ENCODE results near the gene FADS3. TPM values are rescaled to one million over a fixed set of nuclear protein-coding genes. Genes with fewer than 3 reads are reported as not detected.

The FADS3 gene
- total RNA-seq, 2 experiments from 2014 or later: 6.9 TPM

DNA sequence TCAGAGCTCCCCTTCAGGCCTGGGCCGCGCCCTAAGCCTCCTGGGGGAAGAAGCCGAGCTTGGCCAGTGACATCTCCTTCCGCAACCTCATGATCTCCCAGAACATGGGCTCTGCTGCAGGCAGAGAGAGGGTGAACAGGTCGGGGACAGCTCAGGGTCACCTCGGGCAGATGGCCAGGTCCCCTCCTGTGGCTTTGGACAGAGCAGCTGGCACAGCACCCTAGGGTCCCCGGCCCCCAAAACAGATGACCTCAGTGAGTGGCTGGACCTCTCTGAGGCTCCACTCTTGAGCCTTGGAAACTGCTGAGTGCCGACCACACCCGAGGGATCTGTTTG, 6.9 kb upstream of the FADS3 start:
- no peak overlapping the region for H3K4me3 Mint-ChIP-seq
- H3K4me3 ChIP-seq (ENCODE audit: low read length): no peak overlapping the region
- H3K27me3 Mint-ChIP-seq: no peaks in the 10 kb centered on the region
- H3K4me1 Mint-ChIP-seq (ENCODE audit: low read depth): peaks cover 6% of the 10 kb centered on the region
- H3K36me3 Mint-ChIP-seq (ENCODE audit: low read depth): no peaks in the 10 kb centered on the region
- TF ChIP-seq, protein P1, sequence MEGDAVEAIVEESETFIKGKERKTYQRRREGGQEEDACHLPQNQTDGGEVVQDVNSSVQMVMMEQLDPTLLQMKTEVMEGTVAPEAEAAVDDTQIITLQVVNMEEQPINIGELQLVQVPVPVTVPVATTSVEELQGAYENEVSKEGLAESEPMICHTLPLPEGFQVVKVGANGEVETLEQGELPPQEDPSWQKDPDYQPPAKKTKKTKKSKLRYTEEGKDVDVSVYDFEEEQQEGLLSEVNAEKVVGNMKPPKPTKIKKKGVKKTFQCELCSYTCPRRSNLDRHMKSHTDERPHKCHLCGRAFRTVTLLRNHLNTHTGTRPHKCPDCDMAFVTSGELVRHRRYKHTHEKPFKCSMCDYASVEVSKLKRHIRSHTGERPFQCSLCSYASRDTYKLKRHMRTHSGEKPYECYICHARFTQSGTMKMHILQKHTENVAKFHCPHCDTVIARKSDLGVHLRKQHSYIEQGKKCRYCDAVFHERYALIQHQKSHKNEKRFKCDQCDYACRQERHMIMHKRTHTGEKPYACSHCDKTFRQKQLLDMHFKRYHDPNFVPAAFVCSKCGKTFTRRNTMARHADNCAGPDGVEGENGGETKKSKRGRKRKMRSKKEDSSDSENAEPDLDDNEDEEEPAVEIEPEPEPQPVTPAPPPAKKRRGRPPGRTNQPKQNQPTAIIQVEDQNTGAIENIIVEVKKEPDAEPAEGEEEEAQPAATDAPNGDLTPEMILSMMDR (IDR thresholded peaks at IDR 0.05): no peak
- H3K4me1 ChIP-seq (ENCODE audit: insufficient read depth, low read length): peaks cover 9% of the 10 kb centered on the region
- no peaks in the 10 kb centered on the region for H3K27me3 ChIP-seq (ENCODE audit: control insufficient read depth in 1 of 2, insufficient read depth in 2 of 2, low read length in 2 of 2)
- POLR2A ChIA-PET: interaction anchor here (1.4 to 2.0 kb wide), 3 partner anchors 70 to 184 kb away, joined by 3 to 10 read pairs (median 5); partner anchors contain the start of gene FTH1
- intact Hi-C loops (cut with DNase I, micrococcal nuclease): loop anchor here (1.0 to 5.0 kb wide), 5 partner anchors 49 to 210 kb away; partner anchors contain the start of gene FTH1 (in 2 of the 2)
- DNase-seq (peak in 1 of 14 experiments; percentile 36), ATAC-seq (ENCODE audit: poor library complexity) (no peak)
- H3K9me3 Mint-ChIP-seq: no peaks in the 10 kb centered on the region
- H3K27ac ChIP-seq (ENCODE audit: low read depth in 1 of 2, low read length in 2 of 2): no peak overlapping the region
- no peak overlapping the region for H3K27ac Mint-ChIP-seq
- no peaks in the 10 kb centered on the region for H3K36me3 ChIP-seq (ENCODE audit: insufficient read depth, low read length)
- no peaks in the 10 kb centered on the region for H3K9me3 ChIP-seq (ENCODE audit: control insufficient read depth in 1 of 2, insufficient read depth in 1 of 2, low read length in 2 of 2)
- CTCF ChIA-PET: interaction anchor here (0.6 to 8.1 kb wide), 25 partner anchors 17 to 226 kb away, joined by 3 to 207 read pairs (median 5); partner anchors contain the start of genes FTH1 and INCENP

DNA sequence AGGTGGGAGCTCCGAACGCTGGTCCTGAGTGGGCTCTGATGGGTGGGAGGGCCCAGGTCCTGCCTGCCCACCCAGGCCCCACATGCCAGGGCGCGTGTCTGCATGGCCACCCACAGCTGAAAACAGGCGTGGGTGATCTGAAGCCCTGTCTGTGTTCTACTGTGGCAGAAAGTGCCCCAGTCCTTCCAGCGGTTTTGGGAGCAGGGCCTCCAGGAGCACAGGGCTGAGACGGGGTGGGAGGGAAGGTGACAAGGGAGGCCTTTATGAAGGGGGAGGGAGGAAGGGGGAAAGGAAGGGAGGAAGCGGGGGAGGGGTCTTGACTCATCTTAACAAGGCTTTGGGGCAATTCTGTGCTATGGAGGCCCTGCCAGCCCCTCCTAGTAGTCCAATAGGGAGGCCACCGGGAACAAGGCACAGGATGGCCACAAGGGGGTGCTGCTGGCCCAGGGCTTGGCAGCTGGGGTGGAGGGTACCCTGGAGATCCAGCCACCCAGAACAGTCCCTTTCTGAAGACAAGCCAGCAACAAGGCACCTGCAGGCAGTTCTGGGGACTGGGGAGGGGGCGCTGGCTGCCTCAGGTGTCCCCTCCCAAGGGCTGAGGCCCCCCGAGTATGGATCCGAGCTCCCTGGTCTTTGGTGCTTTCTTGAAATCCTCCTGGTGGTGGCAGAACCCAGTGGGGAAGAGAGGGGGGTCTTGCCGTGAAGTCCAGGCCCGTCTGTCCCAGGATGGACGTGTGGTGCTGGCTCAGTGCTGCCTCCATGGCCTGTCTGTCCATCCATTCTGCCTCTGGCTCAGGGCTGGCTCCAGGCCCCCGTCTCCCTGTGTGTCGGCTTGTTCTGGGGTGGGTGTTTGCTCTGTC, 6.3 kb upstream of the FADS3 start:
- DNase-seq (peak; percentile 66 to 85 (median 74)), ATAC-seq (ENCODE audit: poor library complexity) (peak; percentile 56)
- intact Hi-C loops (cut with DNase I, micrococcal nuclease): loop anchor here (1.0 to 5.0 kb wide), 5 partner anchors 50 to 211 kb away; partner anchors contain the start of gene FTH1 (in 2 of the 2)
- H3K4me1 ChIP-seq (ENCODE audit: insufficient read depth, low read length): peaks cover 9% of the 10 kb centered on the region
- ChIA-PET POLR2A (interaction anchor here (1.4 to 2.0 kb wide), 3 partner anchors 70 to 185 kb away, joined by 3 to 10 read pairs (median 5); partner anchors contain the start of gene FTH1), CTCF (interaction anchor here (0.6 to 8.1 kb wide), 24 partner anchors 16 to 226 kb away, joined by 3 to 207 read pairs (median 5); partner anchors contain the start of genes FTH1 and INCENP)
- TF ChIP-seq, protein P1 (IDR thresholded peaks at IDR 0.05): peak; percentile 76
- no peaks in the 10 kb centered on the region for H3K9me3 Mint-ChIP-seq
- no peak overlapping the region for H3K27ac Mint-ChIP-seq
- no peaks in the 10 kb centered on the region for H3K36me3 Mint-ChIP-seq (ENCODE audit: low read depth)
- no peaks in the 10 kb centered on the region for H3K9me3 ChIP-seq (ENCODE audit: control insufficient read depth in 1 of 2, insufficient read depth in 1 of 2, low read length in 2 of 2)
- no peak overlapping the region for H3K27ac ChIP-seq (ENCODE audit: low read depth in 1 of 2, low read length in 2 of 2)
- H3K27me3 Mint-ChIP-seq: no peaks in the 10 kb centered on the region
- no peaks in the 10 kb centered on the region for H3K27me3 ChIP-seq (ENCODE audit: control insufficient read depth in 1 of 2, insufficient read depth in 2 of 2, low read length in 2 of 2)
- no peak overlapping the region for H3K4me3 Mint-ChIP-seq
- no peaks in the 10 kb centered on the region for H3K36me3 ChIP-seq (ENCODE audit: insufficient read depth, low read length)
- H3K4me1 Mint-ChIP-seq (ENCODE audit: low read depth): peaks cover 6% of the 10 kb centered on the region
- no peak overlapping the region for H3K4me3 ChIP-seq (ENCODE audit: low read length)

DNA sequence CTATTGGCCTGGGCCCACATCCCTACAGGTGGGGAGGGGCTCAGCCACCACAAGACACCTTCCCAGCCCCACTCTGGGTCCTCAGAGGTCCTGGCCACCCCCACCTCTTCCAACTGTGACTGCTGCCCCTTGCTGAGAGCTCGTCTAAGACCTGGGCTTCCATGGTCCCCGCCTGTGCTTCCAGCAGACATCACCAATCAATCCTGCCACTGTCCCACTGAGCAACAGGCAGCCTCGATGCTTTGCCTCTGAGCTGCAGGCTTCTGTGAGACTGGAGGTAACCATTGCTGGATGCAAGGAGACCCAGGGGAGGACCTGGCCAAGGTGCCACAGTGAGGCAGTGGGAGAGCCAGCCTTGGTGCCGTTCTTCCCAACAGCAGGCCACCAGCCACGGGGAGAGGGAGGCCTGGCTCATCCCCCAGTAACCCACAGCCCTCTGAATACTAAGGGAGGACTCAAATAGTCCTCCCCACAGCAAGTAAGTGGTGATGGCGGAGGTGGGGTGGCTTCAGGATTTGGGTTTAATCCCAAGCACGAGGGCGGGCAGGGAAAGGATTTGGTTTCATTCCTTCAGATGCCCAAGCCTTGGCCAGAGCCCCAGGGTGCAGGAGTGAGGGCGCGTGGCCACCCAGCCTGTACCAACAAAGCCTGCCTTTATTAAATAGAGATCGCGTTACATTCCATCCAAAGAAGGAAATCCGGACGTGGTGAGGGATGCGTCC, 5.5 kb upstream of the FADS3 start:
- intact Hi-C loops (cut with DNase I, micrococcal nuclease): loop anchor here (5.0 kb wide), 3 partner anchors 50 to 100 kb away; partner anchors contain the start of gene FTH1 (in 2 of the 2)
- H3K27me3 Mint-ChIP-seq: no peaks in the 10 kb centered on the region
- TF ChIP-seq, protein P1 (IDR thresholded peaks at IDR 0.05): no peak

More for the DNA sequence above, 5.5 kb upstream of the FADS3 start:
- Mint-ChIP-seq H3K4me3 (no peak overlapping the region), H3K27ac (no peak overlapping the region), H3K36me3 (ENCODE audit: low read depth) (no peaks in the 10 kb centered on the region), H3K9me3 (no peaks in the 10 kb centered on the region), H3K4me1 (ENCODE audit: low read depth) (peaks cover 10% of the 10 kb centered on the region)
- ChIA-PET POLR2A (interaction anchor here (2.0 kb wide), 1 partner anchor 185 kb away, joined by 10 read pairs; no protein-coding TSS in a partner anchor), CTCF (interaction anchor here (1.1 to 8.1 kb wide), 7 partner anchors 40 to 218 kb away, joined by 3 to 207 read pairs (median 29); no protein-coding TSS in a partner anchor)
- no peak for ATAC-seq (ENCODE audit: poor library complexity)
- H3K27me3 ChIP-seq (ENCODE audit: control insufficient read depth in 1 of 2, insufficient read depth in 2 of 2, low read length in 2 of 2): no peaks in the 10 kb centered on the region
- DNase-seq: no peak
- no peak overlapping the region for H3K27ac ChIP-seq (ENCODE audit: low read depth in 1 of 2, low read length in 2 of 2)
- H3K36me3 ChIP-seq (ENCODE audit: insufficient read depth, low read length): no peaks in the 10 kb centered on the region
- H3K4me3 ChIP-seq (ENCODE audit: low read length): no peak overlapping the region
- H3K9me3 ChIP-seq (ENCODE audit: control insufficient read depth in 1 of 2, insufficient read depth in 1 of 2, low read length in 2 of 2): no peaks in the 10 kb centered on the region
- H3K4me1 ChIP-seq (ENCODE audit: insufficient read depth, low read length): peaks cover 15% of the 10 kb centered on the region

All from CD4-positive, alpha-beta T cell (primary cell).